CD4-positive, CD25-positive, alpha-beta regulatory T cell (primary cell): Measurements from ENCODE around the gene RNF223. TPM values are rescaled to one million over a fixed set of nuclear protein-coding genes. Genes with fewer than 3 reads are reported as not detected.

Experiments used
- ATAC-seq, 2 donors: fragments of 150-1000 bp; cut with Tn5 transposase; one replicate each; pipeline ENCODE4 v1.10.0; 2021; ENCODE audit warnings: low read depth in 2 of 2, moderate number of reproducible peaks in 2 of 2, moderate library complexity in 1 of 2
- DNase-seq, 3 donors: peaks; one replicate each; pipeline versions ENCODE4 v3.0.0 to v3.0.0-alpha.2; 2012 to 2022; ENCODE audit warnings: mixed read lengths in 1 of 3
- H3K27ac ChIP-seq: one replicate; pipeline ENCODE4 v1.7.0; 2013; ENCODE audit warnings: mild to moderate bottlenecking, low read length; ENCODE audit not compliant: insufficient read depth, poor library complexity, severe bottlenecking
- H3K27me3 ChIP-seq: one replicate; pipeline ENCODE4 v1.7.0; 2013; ENCODE audit warnings: low read length; ENCODE audit not compliant: control insufficient read depth, insufficient read depth
- H3K36me3 ChIP-seq: one replicate; pipeline ENCODE4 v1.7.0; 2013; ENCODE audit warnings: mild to moderate bottlenecking, low read length, moderate library complexity; ENCODE audit not compliant: control insufficient read depth, insufficient read depth
- H3K4me1 ChIP-seq: 2 replicates; pipeline ENCODE4 v1.7.0; 2013; ENCODE audit warnings: mild to moderate bottlenecking, low read length; ENCODE audit not compliant: insufficient read depth, control insufficient read depth, poor library complexity, severe bottlenecking
- H3K4me3 ChIP-seq: one replicate; pipeline ENCODE4 v1.7.0; 2013; ENCODE audit warnings: low read depth, mild to moderate bottlenecking, low read length, moderate library complexity
- H3K9me3 ChIP-seq, 2 experiments: 1 replicate in 1 of 2; 2 replicates in 1 of 2; pipeline ENCODE4 v1.7.0; 2013; ENCODE audit warnings: low read length in 2 of 2, mild to moderate bottlenecking in 1 of 2, moderate library complexity in 1 of 2; ENCODE audit not compliant: control insufficient read depth in 2 of 2
- H3K27ac Mint-ChIP-seq, 3 donors: one replicate each; pipeline ENCODE4 v1.8.0; 2020 to 2022; ENCODE audit warnings: mild to moderate bottlenecking in 3 of 3, mixed read lengths in 3 of 3, moderate library complexity in 2 of 3
- H3K27me3 Mint-ChIP-seq: one replicate; pipeline ENCODE4 v1.8.0; 2022; ENCODE audit warnings: mild to moderate bottlenecking, mixed read lengths
- H3K36me3 Mint-ChIP-seq: one replicate; pipeline ENCODE4 v1.8.0; 2020; ENCODE audit warnings: mixed read lengths
- H3K4me1 Mint-ChIP-seq, 4 donors: one replicate each; pipeline ENCODE4 v1.8.0; 2020 to 2022; ENCODE audit warnings: mixed read lengths in 4 of 4, mild to moderate bottlenecking in 1 of 4
- H3K4me3 Mint-ChIP-seq, 4 donors: one replicate each; pipeline ENCODE4 v1.8.0; 2020 to 2022; ENCODE audit warnings: mild to moderate bottlenecking in 4 of 4, mixed read lengths in 4 of 4, moderate library complexity in 3 of 4
- H3K9me3 Mint-ChIP-seq, 7 donors: one replicate each; pipeline ENCODE4 v1.8.0; 2020 to 2022; ENCODE audit warnings: mixed read lengths in 7 of 7, mild to moderate bottlenecking in 3 of 7, moderate library complexity in 2 of 7
- polyA plus RNA-seq, 4 donors: library from polyadenylated mRNA; unstranded; fragments of 300-500 nt; fragmentation: Illumina TruSeq; gene quantifications; one replicate each; pipeline ENCODE4 v1.2.3, GENCODE V29; 2021
- total RNA-seq: library from RNA; stranded (reverse); gene quantifications from one replicate; pipeline ENCODE4 v1.2.3, GENCODE V29; 2022

RNF223 gene
- total and polyA plus RNA-seq, 5 donors from 2014 or later, result not detected

- peaks cover 14% of the 10 kb centered on the region for H3K4me1 ChIP-seq
- Mint-ChIP-seq H3K4me3 (no peak overlapping the region), H3K36me3 (no peaks in the 10 kb centered on the region), H3K27ac (no peak overlapping the region), H3K4me1 (peaks cover 0 to 9% (median 0%) of the 10 kb centered on the region in 4 donors), H3K27me3 (peaks cover 11% of the 10 kb centered on the region), H3K9me3 (no peaks in the 10 kb centered on the region)
- H3K9me3 ChIP-seq, result no peaks in the 10 kb centered on the region
- no peaks in the 10 kb centered on the region for H3K27me3 ChIP-seq
- no peak overlapping the region for H3K4me3 ChIP-seq
- H3K36me3 ChIP-seq, result no peaks in the 10 kb centered on the region
- DNase-seq, result no peak
- no peak overlapping the region for H3K27ac ChIP-seq
- no peak for ATAC-seq
Observed at GRCh38 chr1:1024771-1025699, 49.1 kb downstream of the RNF223 start.

- no peaks in the 10 kb centered on the region for H3K36me3 ChIP-seq
- H3K9me3 ChIP-seq, result no peaks in the 10 kb centered on the region
- H3K27ac Mint-ChIP-seq, result no peak overlapping the region
- H3K4me3 Mint-ChIP-seq, result no peak overlapping the region
- H3K36me3 Mint-ChIP-seq, result no peaks in the 10 kb centered on the region
- H3K4me1 ChIP-seq, result peaks cover 15% of the 10 kb centered on the region
- DNase-seq (no peak), ATAC-seq (no peak)
- no peak overlapping the region for H3K27ac ChIP-seq
- peaks cover 0 to 9% (median 0%) of the 10 kb centered on the region in 4 donors for H3K4me1 Mint-ChIP-seq
- no peaks in the 10 kb centered on the region for H3K27me3 ChIP-seq
- no peak overlapping the region for H3K4me3 ChIP-seq
- peaks cover 11% of the 10 kb centered on the region for H3K27me3 Mint-ChIP-seq
- H3K9me3 Mint-ChIP-seq, result no peaks in the 10 kb centered on the region
Observed at GRCh38 chr1:1024149-1024770, 49.8 kb downstream of the RNF223 start.

- peaks cover 11% of the 10 kb centered on the region for H3K27me3 Mint-ChIP-seq
- DNase-seq, result no peak
- no peaks in the 10 kb centered on the region for H3K36me3 Mint-ChIP-seq
- peaks cover 19% of the 10 kb centered on the region for H3K4me1 ChIP-seq
- no peak overlapping the region for H3K27ac Mint-ChIP-seq
- H3K27ac ChIP-seq, result no peak overlapping the region
- no peaks in the 10 kb centered on the region for H3K36me3 ChIP-seq
- no peak for ATAC-seq
- H3K4me3 Mint-ChIP-seq, result peak overlapping the region in 2 of 4 donors; percentile 51 to 79
- no peak overlapping the region for H3K4me3 ChIP-seq
- no peaks in the 10 kb centered on the region for H3K27me3 ChIP-seq
- H3K4me1 Mint-ChIP-seq, result peaks cover 0 to 12% (median 0%) of the 10 kb centered on the region in 4 donors
- no peaks in the 10 kb centered on the region for H3K9me3 ChIP-seq
- H3K9me3 Mint-ChIP-seq, result no peaks in the 10 kb centered on the region
Observed at GRCh38 chr1:1023700-1024099, 50.4 kb downstream of the RNF223 start.

- Mint-ChIP-seq H3K4me1 (peaks cover 0 to 13% (median under 1%) of the 10 kb centered on the region in 4 donors), H3K9me3 (no peaks in the 10 kb centered on the region), H3K27me3 (peaks cover 11% of the 10 kb centered on the region), H3K36me3 (no peaks in the 10 kb centered on the region), H3K4me3 (peak overlapping the region; percentile 50 to 82 (median 70)), H3K27ac (no peak overlapping the region)
- DNase-seq (no peak), ATAC-seq (no peak)
- H3K4me1 ChIP-seq, result peaks cover 19% of the 10 kb centered on the region
- H3K4me3 ChIP-seq, result no peak overlapping the region
- no peaks in the 10 kb centered on the region for H3K36me3 ChIP-seq
- H3K27me3 ChIP-seq, result no peaks in the 10 kb centered on the region
- H3K9me3 ChIP-seq, result no peaks in the 10 kb centered on the region
- H3K27ac ChIP-seq, result no peak overlapping the region
Observed at GRCh38 chr1:1022302-1023009, 51.6 kb downstream of the RNF223 start.

- no peak overlapping the region for H3K27ac Mint-ChIP-seq
- H3K9me3 ChIP-seq, result no peaks in the 10 kb centered on the region
- no peak for ATAC-seq
- H3K36me3 ChIP-seq, result no peaks in the 10 kb centered on the region
- peaks cover 19% of the 10 kb centered on the region for H3K4me1 ChIP-seq
- H3K27me3 ChIP-seq, result no peaks in the 10 kb centered on the region
- DNase-seq, result no peak
- peaks cover 11% of the 10 kb centered on the region for H3K27me3 Mint-ChIP-seq
- peak overlapping the region in 2 of 4 donors; percentile 68 to 79 for H3K4me3 Mint-ChIP-seq
- no peaks in the 10 kb centered on the region for H3K36me3 Mint-ChIP-seq
- H3K4me3 ChIP-seq, result no peak overlapping the region
- H3K27ac ChIP-seq, result no peak overlapping the region
- H3K4me1 Mint-ChIP-seq, result peaks cover 0 to 18% (median 5%) of the 10 kb centered on the region in 4 donors
- no peaks in the 10 kb centered on the region for H3K9me3 Mint-ChIP-seq
Observed at GRCh38 chr1:1021920-1022259, 52.2 kb downstream of the RNF223 start.

- no peak overlapping the region for H3K4me3 ChIP-seq
- no peak overlapping the region for H3K27ac Mint-ChIP-seq
- ATAC-seq (no peak), DNase-seq (no peak)
- H3K4me1 ChIP-seq, result peaks cover 19% of the 10 kb centered on the region
- H3K4me1 Mint-ChIP-seq, result peaks cover 0 to 18% (median 5%) of the 10 kb centered on the region in 4 donors
- no peaks in the 10 kb centered on the region for H3K27me3 ChIP-seq
- no peaks in the 10 kb centered on the region for H3K9me3 ChIP-seq
- no peaks in the 10 kb centered on the region for H3K36me3 ChIP-seq
- peak overlapping the region; percentile 59 to 79 (median 69) for H3K4me3 Mint-ChIP-seq
- H3K36me3 Mint-ChIP-seq, result no peaks in the 10 kb centered on the region
- H3K27ac ChIP-seq, result no peak overlapping the region
- no peaks in the 10 kb centered on the region for H3K9me3 Mint-ChIP-seq
- peaks cover 11% of the 10 kb centered on the region for H3K27me3 Mint-ChIP-seq
Observed at GRCh38 chr1:1021010-1021919, 52.8 kb downstream of the RNF223 start.
